ENCODE measurements around the gene MED9. TPM values are rescaled to one million over a fixed set of nuclear protein-coding genes. Genes with fewer than 3 reads are reported as not detected.

Gene MED9
- polyA plus RNA-seq, 1 experiment: 11.7 TPM

- no peaks in the 10 kb centered on the region for H3K27me3 ChIP-seq (ENCODE audit: control insufficient read depth, insufficient read depth, low read length)
- H3K36me3 ChIP-seq (ENCODE audit: control insufficient read depth, insufficient read depth, low read length): no peaks in the 10 kb centered on the region
- ChIA-PET POLR2A (no interaction called here), CTCF (interaction anchor here (1.0 to 3.2 kb wide), 2 partner anchors 29 to 48 kb away, joined by 3 to 13 read pairs; no protein-coding TSS in a partner anchor)
- no peak for DNase-seq (ENCODE audit: low read depth)
- H3K4me3 ChIP-seq (ENCODE audit: low read depth, low read length): no peak overlapping the region
- no peak for TF ChIP-seq CTCF (IDR thresholded peaks at IDR 0.05; ENCODE audit: insufficient read depth, low read depth, low read length)
These were observed 63.6 kb downstream of the MED9 start for GRCh38 chr17:17540278-17540906.

GRCh38 chr17:17540935-17541639 lies 64.3 kb downstream of the MED9 start:
- H3K36me3 ChIP-seq (ENCODE audit: control insufficient read depth, insufficient read depth, low read length): no peaks in the 10 kb centered on the region
- ChIA-PET POLR2A (no interaction called here), CTCF (interaction anchor here (1.1 to 3.2 kb wide), 2 partner anchors 28 to 44 kb away, joined by 3 to 13 read pairs; no protein-coding TSS in a partner anchor)
- no peak for TF ChIP-seq CTCF (IDR thresholded peaks at IDR 0.05; ENCODE audit: insufficient read depth, low read depth, low read length)
- no peak for DNase-seq (ENCODE audit: low read depth)
- H3K27me3 ChIP-seq (ENCODE audit: control insufficient read depth, insufficient read depth, low read length): no peaks in the 10 kb centered on the region
- no peak overlapping the region for H3K4me3 ChIP-seq (ENCODE audit: low read depth, low read length)

GRCh38 chr17:17541640-17542001 lies 64.8 kb downstream of the MED9 start:
- CTCF ChIA-PET: interaction anchor here (1.1 kb wide), 1 partner anchor 45 kb away, joined by 3 read pairs; no protein-coding TSS in a partner anchor
- DNase-seq (ENCODE audit: low read depth): no peak
- TF ChIP-seq CTCF (IDR thresholded peaks at IDR 0.05; ENCODE audit: insufficient read depth, low read depth, low read length): no peak
- H3K36me3 ChIP-seq (ENCODE audit: control insufficient read depth, insufficient read depth, low read length): no peaks in the 10 kb centered on the region
- no peaks in the 10 kb centered on the region for H3K27me3 ChIP-seq (ENCODE audit: control insufficient read depth, insufficient read depth, low read length)
- no peak overlapping the region for H3K4me3 ChIP-seq (ENCODE audit: low read depth, low read length)
- POLR2A ChIA-PET: interaction anchor here (0.6 kb wide), 1 partner anchor 27 kb away, joined by 3 read pairs; no protein-coding TSS in a partner anchor

Small RNAs within 50 kb of the gene (small RNA-seq; reads per million reads assigned to genes)
- gene RF00019 (ENCODE audit: insufficient read length, low read depth, low replicate concordance): not detected

Other genes starting within 250 kb of the MED9 start
- 12.4 and 15.4 TPM in 2 replicates for gene FLCN, start 239.8 kb upstream of the MED9 start, polyA plus RNA-seq (2011; rRNA removed)
- 73.3 and 97.2 TPM in 2 replicates for gene COPS3, start 195.8 kb upstream of the MED9 start, polyA plus RNA-seq (2011; rRNA removed)
- gene NT5M, start 173.6 kb upstream of the MED9 start, polyA plus RNA-seq (2011; rRNA removed): 0.93 and 1.2 TPM in 2 replicates
- gene RASD1, start 19.4 kb downstream of the MED9 start, polyA plus RNA-seq (2011; rRNA removed): 0.83 and 0.90 TPM in 2 replicates
- gene PEMT, start 114.7 kb downstream of the MED9 start, polyA plus RNA-seq (2011; rRNA removed): 29.8 and 50.7 TPM in 2 replicates
- 2.1 and 2.4 TPM in 2 replicates for gene RAI1, start 204.5 kb downstream of the MED9 start, polyA plus RNA-seq (2011; rRNA removed)

Data from BJ (cell line).